OCI-LY3 (cell line): ENCODE measurements around the gene ZBTB9.

ENCODE experiments used
- H2AFZ ChIP-seq: fragments of 200-600, 300-600 bp; shearing (Covaris generic); 2 replicates; pipeline ENCODE4 v1.6.0; 2014; ENCODE audit warnings: antibody characterized with exemption, low read depth, low read length
- H3K27ac ChIP-seq: fragments of 200-600, 300-600 bp; sonication (generic); 2 replicates; pipeline ENCODE4 v1.5.1; 2014; ENCODE audit warnings: mild to moderate bottlenecking, low read length, moderate library complexity, mixed read lengths
- H3K27me3 ChIP-seq: fragments of 200-600, 300-600 bp; sonication (generic); 2 replicates; pipeline ENCODE4 v1.6.1; 2014; ENCODE audit warnings: low read depth, low read length, mixed read lengths
- H3K36me3 ChIP-seq: fragments of 200-600, 300-600 bp; sonication (generic); replicated peaks from 2 replicates; pipeline ENCODE3; 2014; ENCODE audit warnings: low read depth, low read length, mixed read lengths
- H3K4me1 ChIP-seq: fragments of 300-600, 200-600 bp; sonication (generic); 2 replicates; pipeline ENCODE4 v1.6.1; 2014; ENCODE audit warnings: low read length, mixed read lengths
- H3K4me2 ChIP-seq: fragments of 200-600, 300-600 bp; sonication (generic); 2 replicates; pipeline ENCODE4 v1.6.1; 2014; ENCODE audit warnings: low read length, mixed read lengths
- H3K4me3 ChIP-seq: fragments of 300-600, 200-600 bp; sonication (generic); 2 replicates; pipeline ENCODE4 v1.5.1; 2014; ENCODE audit warnings: antibody characterized with exemption, mild to moderate bottlenecking, low read length, moderate library complexity
- H3K79me2 ChIP-seq: fragments of 300-600, 200-600 bp; shearing (Covaris generic); 2 replicates; pipeline ENCODE4 v1.6.1; 2014; ENCODE audit warnings: mild to moderate bottlenecking, low read length, mixed read lengths
- H3K9ac ChIP-seq: fragments of 300-600, 200-600 bp; shearing (Covaris generic); 2 replicates; pipeline ENCODE4 v1.6.0; 2014; ENCODE audit warnings: mild to moderate bottlenecking, low read length, moderate library complexity
- H3K9me3 ChIP-seq: fragments of 200-600, 300-600 bp; shearing (Covaris generic); 2 replicates; pipeline ENCODE4 v1.6.1; 2014; ENCODE audit warnings: low read length, mixed read lengths; ENCODE audit not compliant: insufficient read depth
- H4K20me1 ChIP-seq: fragments of 200-600, 300-600 bp; sonication (generic); 2 replicates; pipeline ENCODE4 v1.6.1; 2016; ENCODE audit warnings: low read length, mixed read lengths; ENCODE audit not compliant: insufficient read depth
- CTCF ChIP-seq: fragments of 200-600, 300-600 bp; sonication (generic); IDR thresholded peaks from 2 replicates; pipeline ENCODE4 v1.5.1; 2014; ENCODE audit warnings: antibody characterized with exemption, low read length, low read depth
- EZH2phosphoT487 ChIP-seq: fragments of 200-600 bp; shearing (Covaris generic); IDR thresholded peaks from 2 replicates; pipeline ENCODE4 v1.6.1; 2018; ENCODE audit warnings: antibody characterized with exemption, mixed run types, low read depth

Gene ZBTB9

DNA sequence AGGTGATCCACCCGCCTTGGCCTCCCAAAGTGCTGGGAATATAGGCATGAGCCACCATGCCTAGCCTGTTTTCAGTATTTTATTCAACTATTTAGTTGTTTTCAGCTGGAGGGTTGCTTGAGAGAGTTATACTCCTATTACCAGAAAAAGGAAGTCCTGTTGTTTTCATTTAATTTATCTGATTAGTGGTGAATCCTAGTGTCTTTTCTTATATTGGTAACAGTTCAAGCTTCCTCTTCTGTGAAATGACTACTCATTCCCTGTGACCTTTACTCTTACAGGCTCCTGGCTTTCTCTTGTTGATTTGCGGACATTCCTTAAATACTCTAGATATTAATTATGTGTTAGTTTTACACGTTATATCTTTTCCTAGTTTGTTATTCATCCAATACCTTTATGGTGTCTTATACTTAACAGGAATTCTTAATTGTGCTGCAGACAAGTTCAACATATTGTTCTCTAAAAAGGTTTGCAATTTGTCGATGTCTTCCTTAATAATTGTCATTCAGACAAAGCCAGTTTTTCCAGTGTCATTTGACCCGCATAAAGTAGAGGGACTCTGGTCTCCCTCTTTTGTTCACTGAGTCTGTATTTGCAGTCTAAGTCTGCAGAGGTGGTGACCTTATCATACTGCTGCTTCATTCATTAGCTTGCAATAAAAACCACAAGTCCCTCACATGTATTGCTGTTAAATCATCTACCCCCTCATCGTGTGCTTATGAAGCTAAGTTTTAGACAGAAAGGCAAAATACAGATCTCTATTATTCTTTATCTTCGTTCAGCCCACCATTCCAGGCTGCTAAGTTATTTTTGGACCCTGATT is 51.4 kb downstream of the ZBTB9 start:
- TF ChIP-seq EZH2phosphoT487 (no peak), CTCF (no peak)
- no peaks in the 10 kb centered on the region for H3K79me2 ChIP-seq
- no peak overlapping the region for H3K27ac ChIP-seq
- H3K9ac ChIP-seq: no peak overlapping the region
- H3K4me2 ChIP-seq: no peak overlapping the region
- peaks cover 22% of the 10 kb centered on the region for H3K4me1 ChIP-seq
- no peaks in the 10 kb centered on the region for H4K20me1 ChIP-seq
- no peaks in the 10 kb centered on the region for H3K36me3 ChIP-seq
- H3K4me3 ChIP-seq: no peak overlapping the region
- no peaks in the 10 kb centered on the region for H3K27me3 ChIP-seq
- no peak overlapping the region for H2AFZ ChIP-seq
- no peaks in the 10 kb centered on the region for H3K9me3 ChIP-seq
